ENCODE measurements around the gene ZNF317.

The ZNF317 gene

GRCh38 chr19:9140159-9140874 is at the start of gene ZNF317:
Gene ZNF317 (plus strand): TSS chr19:9140397. CDS start chr19:9156017, 15,620 bp downstream.
- peak; percentile 77 to 83 for DNase-seq (ENCODE audit: low read depth in 2 of 2)

- DNase-seq (ENCODE audit: low read depth in 2 of 2) = no peak
Measured at GRCh38 chr19:9107375-9107774, 32.8 kb upstream of the ZNF317 start, which contains the start of gene OR7G2. Gene OR7G2 (minus strand): TSS chr19:9107475. CDS start chr19:9103243, 4,232 bp downstream.

- DNase-seq (ENCODE audit: low read depth in 2 of 2) = no peak
Measured at GRCh38 chr19:9109959-9110358, 30.2 kb upstream of the ZNF317 start.

- DNase-seq (ENCODE audit: low read depth in 2 of 2) = no peak
Measured at GRCh38 chr19:9115307-9115813, 24.8 kb upstream of the ZNF317 start, which contains the start of gene OR7G1. Gene OR7G1 (minus strand): TSS chr19:9115763. CDS start chr19:9115763, 0 bp downstream.

GRCh38 chr19:9116547-9116946 is 23.6 kb upstream of the ZNF317 start:
- DNase-seq (ENCODE audit: low read depth in 2 of 2) = no peak

- DNase-seq (ENCODE audit: low read depth in 2 of 2) = no peak
Measured at GRCh38 chr19:9126900-9127405, 13.2 kb upstream of the ZNF317 start, which contains the start of gene OR7G3. Gene OR7G3 (minus strand): TSS chr19:9126950. CDS start chr19:9126950, 0 bp downstream.

- no peak for DNase-seq (ENCODE audit: low read depth in 2 of 2)
Measured at GRCh38 chr19:9128171-9128570, 12.0 kb upstream of the ZNF317 start.

- no peak for DNase-seq (ENCODE audit: low read depth in 2 of 2)
Measured at GRCh38 chr19:9130965-9131364, 9.2 kb upstream of the ZNF317 start.

GRCh38 chr19:9132422-9132821 is 7.8 kb upstream of the ZNF317 start:
- DNase-seq (ENCODE audit: low read depth in 2 of 2) = no peak

- DNase-seq (ENCODE audit: low read depth in 2 of 2) = no peak
Measured at GRCh38 chr19:9139609-9140158, 513 bp upstream of the ZNF317 start.

GRCh38 chr19:9144920-9145319 is 4.7 kb downstream of the ZNF317 start:
- DNase-seq (ENCODE audit: low read depth in 2 of 2) = no peak

GRCh38 chr19:9146882-9147281 is 6.7 kb downstream of the ZNF317 start:
- DNase-seq (ENCODE audit: low read depth in 2 of 2) = no peak

GRCh38 chr19:9148697-9149096 is 8.5 kb downstream of the ZNF317 start:
- no peak for DNase-seq (ENCODE audit: low read depth in 2 of 2)

- no peak for DNase-seq (ENCODE audit: low read depth in 2 of 2)
Measured at GRCh38 chr19:9149997-9150396, 9.8 kb downstream of the ZNF317 start.

- no peak for DNase-seq (ENCODE audit: low read depth in 2 of 2)
Measured at GRCh38 chr19:9150650-9151049, 10.5 kb downstream of the ZNF317 start.

GRCh38 chr19:9151367-9151766 is 11.2 kb downstream of the ZNF317 start:
- DNase-seq (ENCODE audit: low read depth in 2 of 2) = no peak

GRCh38 chr19:9155591-9155990 is 15.4 kb downstream of the ZNF317 start:
- no peak for DNase-seq (ENCODE audit: low read depth in 2 of 2)

- DNase-seq (ENCODE audit: low read depth in 2 of 2) = no peak
Measured at GRCh38 chr19:9156304-9156703, 16.1 kb downstream of the ZNF317 start.

- DNase-seq (ENCODE audit: low read depth in 2 of 2) = no peak
Measured at GRCh38 chr19:9159891-9160290, 19.7 kb downstream of the ZNF317 start.

- no peak for DNase-seq (ENCODE audit: low read depth in 2 of 2)
Measured at GRCh38 chr19:9161427-9161826, 21.2 kb downstream of the ZNF317 start.

GRCh38 chr19:9165261-9165660 is 25.1 kb downstream of the ZNF317 start:
- DNase-seq (ENCODE audit: low read depth in 2 of 2) = no peak

- DNase-seq (ENCODE audit: low read depth in 2 of 2) = no peak
Measured at GRCh38 chr19:9166846-9167245, 26.6 kb downstream of the ZNF317 start.
